Measurements from ENCODE around the gene AKT1S1.

Gene AKT1S1

GRCh38 chr19:49907745-49908446 is 30.7 kb upstream of the AKT1S1 start:
- no peak for DNase-seq

- DNase-seq = no peak
These were observed 29.9 kb upstream of the AKT1S1 start for GRCh38 chr19:49906879-49907564.

- DNase-seq = no peak
These were observed 27.0 kb upstream of the AKT1S1 start for GRCh38 chr19:49904136-49904535.

- peak; percentile 89 for DNase-seq
These were observed 19.9 kb upstream of the AKT1S1 start, which contains the start of gene IL4I1 for GRCh38 chr19:49896863-49897621. IL4I1 (minus strand) TSS chr19:49896887; CDS start chr19:49896160, 727 bp downstream.

GRCh38 chr19:49895566-49896297 is 18.6 kb upstream of the AKT1S1 start:
- DNase-seq = no peak

- peak; percentile 41 for DNase-seq
These were observed 17.9 kb upstream of the AKT1S1 start for GRCh38 chr19:49894879-49895565.

- DNase-seq = no peak
These were observed 17.0 kb upstream of the AKT1S1 start for GRCh38 chr19:49894011-49894664.

GRCh38 chr19:49892716-49893115 is 15.6 kb upstream of the AKT1S1 start:
- no peak for DNase-seq

- no peak for DNase-seq
These were observed 14.2 kb upstream of the AKT1S1 start for GRCh38 chr19:49891393-49891792.

GRCh38 chr19:49890349-49891311 is 13.5 kb upstream of the AKT1S1 start:
- peak; percentile 59 for DNase-seq

- peak; percentile 73 for DNase-seq
These were observed 12.7 kb upstream of the AKT1S1 start for GRCh38 chr19:49889687-49890348.

GRCh38 chr19:49889038-49889686 is 12.0 kb upstream of the AKT1S1 start:
- DNase-seq = no peak

- DNase-seq = no peak
These were observed 11.3 kb upstream of the AKT1S1 start for GRCh38 chr19:49888510-49888824.

GRCh38 chr19:49887665-49888509 is 10.7 kb upstream of the AKT1S1 start:
- no peak for DNase-seq

GRCh38 chr19:49887037-49887664 is 10.0 kb upstream of the AKT1S1 start:
- no peak for DNase-seq

- no peak for DNase-seq
These were observed 7.6 kb upstream of the AKT1S1 start for GRCh38 chr19:49884760-49885159.

- no peak for DNase-seq
These were observed 7.0 kb upstream of the AKT1S1 start for GRCh38 chr19:49884109-49884508.

- DNase-seq = no peak
These were observed 5.9 kb upstream of the AKT1S1 start for GRCh38 chr19:49883094-49883493.
